GM12878 (cell line): ENCODE data around the gene IL26. TPM values are rescaled to one million over a fixed set of nuclear protein-coding genes. Genes with fewer than 3 reads are reported as not detected.
A peak's percentile ranks its signal among the peaks of the same experiment; 100 is the strongest.

Source experiments
- ASH2L ChIP-seq: fragments of 300-600, 200-600 bp; sonication (generic); IDR thresholded peaks from 2 replicates; pipeline ENCODE4 v1.6.1; 2017; ENCODE audit warnings: low read depth, mild to moderate bottlenecking, borderline replicate concordance
- ATF7 ChIP-seq: fragments of 450-650 bp; IDR thresholded peaks from 2 replicates; pipeline ENCODE4 v1.6.1; 2016; ENCODE audit warnings: low read depth, mild to moderate bottlenecking
- CBX5 ChIP-seq: sonication (generic); IDR thresholded peaks from 2 replicates; pipeline ENCODE4 v1.6.1; 2016; ENCODE audit warnings: low read depth, moderate library complexity, mild to moderate bottlenecking, inconsistent platforms
- CEBPB ChIP-seq, 2 experiments: fragments of 150-350 bp in 1 of 2; IDR thresholded peaks; 2 replicates each; pipeline ENCODE4 v1.6.1; 2012 to 2014; ENCODE audit warnings: low read depth in 2 of 2, low read length in 2 of 2, borderline replicate concordance in 1 of 2, inconsistent platforms in 1 of 2
- CEBPZ ChIP-seq: fragments of 150-350 bp; IDR thresholded peaks from 2 replicates; pipeline ENCODE4 v1.6.1; 2016; ENCODE audit warnings: low read depth, low read length
- CHD2 ChIP-seq: IDR thresholded peaks from 2 replicates; pipeline ENCODE4 v1.6.1; 2011; ENCODE audit warnings: low read depth, low read length, improper control_type of control experiment, borderline replicate concordance
- CHD4 ChIP-seq: fragments of 200-600 bp; sonication (generic); IDR thresholded peaks from 2 replicates; pipeline ENCODE4 v1.6.1; 2016; ENCODE audit warnings: mild to moderate bottlenecking
- CREB1 ChIP-seq: IDR thresholded peaks from 2 replicates; pipeline ENCODE4 v1.6.1; 2012; ENCODE audit warnings: low read depth, mild to moderate bottlenecking, inconsistent platforms
- EED ChIP-seq: sonication (generic); IDR thresholded peaks from 2 replicates; pipeline ENCODE4 v1.6.1; 2016; ENCODE audit warnings: antibody characterized with exemption, low read depth
- EGR1 ChIP-seq, 2 experiments: IDR thresholded peaks; 1 replicate in 1 of 2; 2 replicates in 1 of 2; pipeline ENCODE4 v1.6.1; 2011 to 2012; ENCODE audit warnings: low read depth in 2 of 2, low read length in 2 of 2, borderline replicate concordance in 1 of 2, mild to moderate bottlenecking in 1 of 2, moderate library complexity in 1 of 2
- ETV6 ChIP-seq, 2 experiments: fragments of 450-650 bp in 1 of 2; IDR thresholded peaks in 1 of 2; conservative IDR thresholded peaks in 1 of 2; 2 replicates each; pipeline ENCODE4 v1.6.1; 2014; ENCODE audit warnings: antibody characterized with exemption in 1 of 2, borderline replicate concordance in 1 of 2, low read depth in 1 of 2, mild to moderate bottlenecking in 1 of 2, moderate library complexity in 1 of 2
- FOXK2 ChIP-seq: fragments of 450-650 bp; IDR thresholded peaks from 2 replicates; pipeline ENCODE4 v1.6.1; 2017; ENCODE audit warnings: mild to moderate bottlenecking, moderate library complexity
- IRF3 ChIP-seq: fragments of 450-650 bp; IDR thresholded peaks from 2 replicates; pipeline ENCODE4 v1.6.1; 2014; ENCODE audit warnings: mild to moderate bottlenecking
- JUNB ChIP-seq: IDR thresholded peaks from 2 replicates; pipeline ENCODE4 v1.6.1; 2016; ENCODE audit warnings: antibody characterized with exemption, mild to moderate bottlenecking
- NRF1 ChIP-seq: conservative IDR thresholded peaks from 2 replicates; pipeline ENCODE4 v1.6.1; 2011; ENCODE audit warnings: mild to moderate bottlenecking, low read depth, low read length, improper control_type of control experiment
- PAX5 ChIP-seq: IDR thresholded peaks from 2 replicates; pipeline ENCODE4 v1.6.1; 2011; ENCODE audit warnings: low read depth, low read length, borderline replicate concordance
- PKNOX1 ChIP-seq: fragments of 450-650 bp; IDR thresholded peaks from 2 replicates; pipeline ENCODE4 v1.6.1; 2016; ENCODE audit warnings: mild to moderate bottlenecking
- POLR2AphosphoS2 ChIP-seq: IDR thresholded peaks from 2 replicates; pipeline ENCODE4 v1.6.1; 2011; ENCODE audit warnings: low read depth, mild to moderate bottlenecking, low read length, improper control_type of control experiment, moderate library complexity
- POLR2AphosphoS5 ChIP-seq: IDR thresholded peaks from 2 replicates; pipeline ENCODE4 v1.6.1; 2011; ENCODE audit warnings: mild to moderate bottlenecking, low read length, inconsistent platforms
- RAD21 ChIP-seq: IDR thresholded peaks from 2 replicates; pipeline ENCODE4 v1.6.1; 2011; ENCODE audit warnings: mild to moderate bottlenecking, low read depth, low read length, moderate library complexity; ENCODE audit not compliant: insufficient read depth
- RUNX3 ChIP-seq: IDR thresholded peaks from 2 replicates; pipeline ENCODE4 v1.6.1; 2012; ENCODE audit warnings: low read length, inconsistent platforms
- SRF ChIP-seq, 2 experiments: IDR thresholded peaks; 2 replicates each; pipeline ENCODE4 v1.6.1; 2011; ENCODE audit warnings: low read depth in 2 of 2, low read length in 2 of 2, mild to moderate bottlenecking in 1 of 2, moderate library complexity in 1 of 2
- SUZ12 ChIP-seq: fragments of 200-600 bp; sonication (generic); IDR thresholded peaks from one replicate; pipeline ENCODE4 v1.6.1; 2018; ENCODE audit warnings: antibody characterized with exemption, mild to moderate bottlenecking; ENCODE audit not compliant: unreplicated experiment
- TARDBP ChIP-seq: IDR thresholded peaks from 2 replicates; pipeline ENCODE4 v1.6.1; 2016; ENCODE audit warnings: borderline replicate concordance
- YBX1 ChIP-seq: fragments of 450-650 bp; IDR thresholded peaks from 2 replicates; pipeline ENCODE4 v1.6.1; 2016; ENCODE audit warnings: antibody characterized with exemption
- ZBTB33 ChIP-seq: fragments of 450-650 bp; IDR thresholded peaks from 2 replicates; pipeline ENCODE4 v1.6.1; 2017; ENCODE audit warnings: mild to moderate bottlenecking
- polyA plus RNA-seq, 11 experiments: library from polyadenylated mRNA; depleted of rRNA in 4 of 11; unstranded in 6 of 11; stranded (reverse) in 5 of 11; fragments of >200 nt; fragmentation: Nextera tagmentation in 4 of 11; fragmentation: Illumina TruSeq in 1 of 11; extraction: Ambion mirVana in 4 of 11; extraction: Trizol in 1 of 11; gene quantifications; 1 replicate in 1 of 11; 2 replicates in 10 of 11; pipeline versions ENCODE4 v1.2.1 to v1.2.3, GENCODE V29; 2011 to 2016; ENCODE audit warnings: inconsistent platforms in 2 of 11, missing spikeins in 2 of 11, low read depth in 1 of 11
- total RNA-seq, 4 experiments: library from RNA; depleted of rRNA in 3 of 4; stranded (reverse); fragments of >200 nt in 3 of 4; fragmentation: Illumina TruSeq in 1 of 4; extraction: Trizol in 1 of 4; gene quantifications; 2 replicates each; pipeline versions ENCODE4 v1.2.1 to v1.2.3, GENCODE V29; 2013 to 2021

The IL26 gene
- total and polyA plus RNA-seq, 10 of the 15 experiments (the other 5 are each of a cell fraction or from before 2014, with no cell fraction given): not detected

GRCh38 chr12:68240975-68241374 lies 15.4 kb upstream of the IL26 start (continued):
- peak; percentile 39; the same call in 1 of the 2 replicates for TF ChIP-seq ASH2L
- TF ChIP-seq CBX5: no peak
- no peak for TF ChIP-seq TARDBP
- no peak for TF ChIP-seq IRF3
- TF ChIP-seq FOXK2: no peak
- peak; percentile 64 for TF ChIP-seq EED
- TF ChIP-seq POLR2AphosphoS5: 0 out of 2 replicates have a peak, but pooled peaks have one; percentile 25
- TF ChIP-seq CHD4: no peak
- peak in 1 of 2 experiments; percentile 69; a peak in 1 of 4 replicates for TF ChIP-seq ETV6 (conservative IDR thresholded peaks at IDR 0.05 in 1 of 2, IDR thresholded peaks at IDR 0.05 in 1 of 2; ENCODE audit: borderline replicate concordance in 1 of 2, low read depth in 1 of 2)
- TF ChIP-seq NRF1: no peak
- TF ChIP-seq EGR1 (IDR thresholded peaks at IDR 0.05; ENCODE audit: borderline replicate concordance in 1 of 2, low read depth in 2 of 2, low read length in 2 of 2): no peak
- no peak for TF ChIP-seq PAX5
- TF ChIP-seq CEBPB (IDR thresholded peaks at IDR 0.05; ENCODE audit: borderline replicate concordance in 1 of 2, low read depth in 2 of 2, low read length in 2 of 2): no peak
- TF ChIP-seq ZBTB33: no peak
- TF ChIP-seq SUZ12: no peak
- TF ChIP-seq JUNB: peak; percentile 90
- peak; percentile 29; the same call in 1 of the 2 replicates for TF ChIP-seq RUNX3
- peak; percentile 81 for TF ChIP-seq ATF7
- TF ChIP-seq YBX1: no peak
- TF ChIP-seq SRF (IDR thresholded peaks at IDR 0.05; ENCODE audit: low read depth in 2 of 2, low read length in 2 of 2): 0 out of 4 replicates have a peak, but pooled peaks of 1 of the 2 experiments have one; percentile 16
- no peak for TF ChIP-seq RAD21
- TF ChIP-seq CEBPZ: no peak
- TF ChIP-seq PKNOX1: no peak
- no peak for TF ChIP-seq CHD2
- no peak for TF ChIP-seq CREB1
- no peak for TF ChIP-seq POLR2AphosphoS2
